HG02571 (cell line): ENCODE measurements around the gene C5orf22.
"Not testable (repeated sequence)": the region's sequence is repeated elsewhere in the genome, so short reads cannot be mapped to it uniquely, and the experiment has no call there.

ENCODE experiments used
- ATAC-seq: cut with Tn5 transposase; IDR thresholded peaks from one replicate; pipeline ENCODE4 v1.9.1; 2021; ENCODE audit warnings: mild to moderate bottlenecking, moderate library complexity; ENCODE audit not compliant: unreplicated experiment

C5orf22 gene

GRCh38 chr5:31602305-31602704 is 70.2 kb downstream of the C5orf22 start:
- not testable (repeated sequence) for ATAC-seq

- no peak for ATAC-seq
Measured at GRCh38 chr5:31604240-31604639, 72.1 kb downstream of the C5orf22 start.

- ATAC-seq: no peak
Measured at GRCh38 chr5:31604644-31605043, 72.5 kb downstream of the C5orf22 start.
